Measurements from ENCODE around the gene NBEAL2.
"Not testable (repeated sequence)": the region's sequence is repeated elsewhere in the genome, so short reads cannot be mapped to it uniquely, and the experiment has no call there.

The NBEAL2 gene

GRCh38 chr3:46962990-46963389, 16.5 kb upstream of the NBEAL2 start:
- DNase-seq: no peak

DNA sequence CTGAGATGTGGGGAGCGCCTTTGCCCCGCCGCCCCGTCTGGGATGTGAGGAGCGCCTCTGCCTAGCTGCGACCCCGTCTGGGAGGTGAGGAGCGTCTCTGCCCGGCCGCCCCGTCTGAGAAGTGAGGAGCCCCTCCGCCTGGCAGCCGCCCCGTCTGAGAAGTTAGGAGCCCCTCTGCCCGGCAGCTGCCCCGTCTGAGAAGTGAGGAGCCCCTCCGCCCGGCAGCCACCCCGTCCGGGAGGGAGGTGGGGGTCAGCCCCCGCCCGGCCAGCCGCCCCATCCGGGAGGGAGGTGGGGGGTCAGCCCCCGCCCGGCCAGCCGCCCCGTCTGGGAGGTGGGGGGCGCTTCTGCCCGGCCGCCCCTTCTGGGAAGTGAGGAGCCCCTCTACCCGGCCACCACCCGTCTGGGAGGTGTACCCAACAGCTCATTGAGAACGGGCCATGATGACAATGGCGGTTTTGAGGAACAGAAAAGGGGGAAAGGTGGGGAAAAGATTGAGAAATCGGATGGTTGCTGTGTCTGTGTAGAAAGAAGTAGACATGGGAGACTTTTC, 15.4 kb upstream of the NBEAL2 start:
- DNase-seq: not testable (repeated sequence)

DNA sequence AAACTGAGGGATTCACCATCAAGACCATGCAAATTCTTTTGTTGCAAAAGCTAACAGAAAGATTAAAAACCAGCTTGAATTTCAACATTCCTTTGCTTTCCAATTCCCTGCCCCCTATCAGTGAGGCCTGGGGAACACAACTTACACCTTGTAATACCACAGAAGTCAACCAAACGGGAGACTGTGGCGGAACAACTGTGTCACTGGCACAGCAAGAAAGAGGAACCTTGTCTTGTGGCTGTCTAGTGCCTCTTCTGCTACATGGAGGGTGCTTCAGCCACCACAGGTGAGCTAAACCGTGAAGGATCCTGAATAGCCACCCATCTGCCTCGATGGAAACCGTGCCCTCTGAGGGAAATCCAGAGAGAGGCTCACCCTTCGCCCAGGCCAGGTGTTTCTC, 14.3 kb upstream of the NBEAL2 start:
- DNase-seq: no peak

DNA sequence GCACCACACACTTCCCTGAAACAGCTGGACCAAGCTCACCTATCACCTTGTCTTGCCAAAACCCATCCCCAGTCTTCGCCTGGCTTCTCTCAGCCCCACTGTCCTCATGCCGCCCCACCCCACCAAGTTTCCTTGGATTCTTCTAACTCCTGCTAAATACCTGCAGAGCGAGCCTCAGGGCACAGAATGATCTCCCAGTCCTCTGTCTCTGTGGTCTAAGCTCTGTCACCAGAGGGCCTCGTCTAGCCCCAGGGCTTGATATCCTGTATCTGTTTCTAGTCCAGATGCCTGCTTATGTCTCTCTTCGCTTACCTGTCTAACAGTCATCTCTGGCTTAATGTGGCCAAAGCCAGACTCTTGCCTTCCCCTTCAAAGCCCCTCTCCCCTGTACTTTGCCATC, 12.7 kb upstream of the NBEAL2 start:
- no peak for DNase-seq

- no peak for DNase-seq
These were observed 10.6 kb upstream of the NBEAL2 start for GRCh38 chr3:46968783-46969428.

- no peak for DNase-seq
These were observed 8.9 kb upstream of the NBEAL2 start for GRCh38 chr3:46970391-46971091.

GRCh38 chr3:46971151-46971550, 8.3 kb upstream of the NBEAL2 start:
- DNase-seq: no peak

GRCh38 chr3:46971742-46972141, 7.7 kb upstream of the NBEAL2 start:
- DNase-seq: no peak

- no peak for DNase-seq
These were observed 7.1 kb upstream of the NBEAL2 start for GRCh38 chr3:46972396-46972795.

- DNase-seq: no peak
These were observed 4.9 kb upstream of the NBEAL2 start for GRCh38 chr3:46974421-46975171.

DNA sequence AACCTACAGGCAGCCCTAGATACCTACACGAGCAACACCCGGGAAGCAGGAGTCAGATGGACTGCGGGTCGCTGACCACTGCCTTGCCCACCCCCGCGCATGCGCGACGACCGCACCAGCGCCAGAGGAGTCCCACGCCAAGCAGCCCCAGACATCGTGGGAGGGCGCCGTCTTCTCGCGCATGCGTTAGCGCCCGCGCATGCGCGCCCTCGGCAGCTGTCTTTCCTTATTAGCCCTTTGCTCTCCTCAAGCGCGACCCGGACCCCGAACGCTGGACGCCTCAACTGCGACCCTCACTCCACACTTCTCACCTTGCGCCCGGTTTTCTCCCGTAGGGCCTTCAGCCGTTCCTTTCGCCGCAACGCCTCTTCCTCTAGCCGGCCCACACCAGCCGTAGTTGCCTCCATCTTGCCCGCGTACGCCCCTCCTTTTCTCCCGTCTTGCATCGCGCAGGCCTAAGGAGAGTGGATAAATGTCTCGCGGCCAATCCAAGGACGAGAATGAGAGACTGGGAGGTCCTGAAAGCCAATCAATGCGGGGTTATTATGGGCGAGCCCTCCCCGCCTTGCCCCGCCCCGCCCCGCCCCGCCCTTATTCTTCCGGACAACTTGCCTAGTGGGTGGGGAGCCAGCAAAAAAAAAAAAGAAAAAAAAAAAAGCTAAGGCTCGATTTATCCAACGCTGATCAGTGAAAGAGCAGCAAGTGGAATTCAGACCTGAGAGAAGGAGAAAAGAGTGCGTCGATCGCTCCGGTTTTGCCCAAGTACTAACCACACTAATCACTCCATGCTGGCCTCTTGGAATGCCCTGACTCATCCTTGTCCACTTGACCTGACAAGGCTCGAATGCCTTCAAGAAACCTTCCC, 2.9 kb upstream of the NBEAL2 start, which contains the start of gene CCDC12:
CCDC12 (minus strand) TSS at position 420 of the 865 bp plus-strand sequence; CDS start at position 407, 13 bp downstream.
- peak; percentile 67 for DNase-seq

DNA sequence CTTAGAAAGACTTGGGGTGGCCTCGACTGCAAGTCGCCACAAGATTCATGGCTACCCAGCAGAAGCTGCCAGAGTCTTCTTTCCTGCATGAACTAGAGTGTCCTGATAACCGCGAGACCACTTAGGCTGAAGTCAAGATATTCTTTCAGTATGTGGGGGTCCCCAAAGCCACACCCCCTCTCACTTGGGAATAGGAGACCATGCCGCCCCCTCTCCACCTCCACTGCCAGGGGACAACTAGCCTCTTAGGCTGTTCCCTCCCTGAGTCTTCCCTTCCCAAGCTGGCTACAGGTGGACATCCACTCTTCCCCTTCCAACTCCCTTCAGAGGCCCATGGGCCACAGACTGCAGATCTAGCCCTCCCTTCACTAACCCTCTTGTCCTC, 1.7 kb upstream of the NBEAL2 start:
- no peak for DNase-seq

GRCh38 chr3:46978381-46978780, 1.1 kb upstream of the NBEAL2 start:
- DNase-seq: no peak

GRCh38 chr3:46979958-46980497, 562 bp downstream of the NBEAL2 start:
- DNase-seq: no peak

DNA sequence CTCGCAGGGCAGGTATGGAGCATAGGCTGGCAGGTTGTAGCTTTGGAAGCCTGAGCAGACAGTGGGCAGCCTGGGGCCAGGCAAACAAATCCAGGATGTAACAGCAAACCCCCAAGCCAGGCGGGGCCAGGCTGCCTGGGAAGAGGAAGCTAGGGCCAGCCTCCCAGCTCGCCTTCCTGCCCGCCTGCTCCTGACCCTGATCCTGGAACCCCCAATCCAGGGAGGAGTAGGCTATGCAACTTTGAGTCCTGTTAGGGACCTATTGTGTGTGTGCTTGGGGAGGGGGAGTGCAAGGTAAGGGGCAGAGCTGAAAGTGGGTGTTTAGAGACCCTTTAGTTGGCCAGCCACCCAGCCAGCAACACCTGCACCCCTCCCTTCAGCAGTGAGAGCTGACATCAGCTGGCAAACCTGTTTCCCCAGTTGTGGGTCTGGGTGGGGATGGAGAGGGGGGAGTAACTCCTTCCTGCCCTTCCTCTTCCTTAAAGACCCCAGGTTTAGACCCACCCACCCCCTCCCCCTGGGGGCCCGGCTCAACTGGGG, 2.5 kb downstream of the NBEAL2 start:
- no peak for DNase-seq

- DNase-seq: no peak
These were observed 3.1 kb downstream of the NBEAL2 start for GRCh38 chr3:46982546-46982945.

GRCh38 chr3:46984591-46985459, 5.4 kb downstream of the NBEAL2 start:
- DNase-seq: no peak

DNA sequence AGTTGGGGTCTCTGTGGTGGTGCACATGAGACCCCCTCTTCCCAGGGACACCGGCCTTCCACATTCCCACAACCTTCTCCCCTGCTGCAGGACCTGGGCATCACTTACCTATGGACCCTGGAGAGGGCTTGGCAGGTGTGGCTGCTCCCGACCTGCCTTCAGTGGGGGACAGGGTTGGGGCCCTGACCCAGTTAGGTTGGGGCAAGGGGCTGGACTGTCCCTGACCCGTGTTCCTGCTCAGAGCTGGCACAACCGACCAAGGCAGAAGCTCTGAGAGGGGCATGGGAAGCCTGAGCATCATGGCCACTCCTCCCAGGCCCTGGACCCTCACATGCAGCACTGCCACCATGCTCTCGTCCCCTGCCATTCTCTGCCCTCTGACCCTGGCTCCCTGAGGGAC, 6.1 kb downstream of the NBEAL2 start:
- no peak for DNase-seq

GRCh38 chr3:46986055-46986730, 6.7 kb downstream of the NBEAL2 start:
- no peak for DNase-seq

DNA sequence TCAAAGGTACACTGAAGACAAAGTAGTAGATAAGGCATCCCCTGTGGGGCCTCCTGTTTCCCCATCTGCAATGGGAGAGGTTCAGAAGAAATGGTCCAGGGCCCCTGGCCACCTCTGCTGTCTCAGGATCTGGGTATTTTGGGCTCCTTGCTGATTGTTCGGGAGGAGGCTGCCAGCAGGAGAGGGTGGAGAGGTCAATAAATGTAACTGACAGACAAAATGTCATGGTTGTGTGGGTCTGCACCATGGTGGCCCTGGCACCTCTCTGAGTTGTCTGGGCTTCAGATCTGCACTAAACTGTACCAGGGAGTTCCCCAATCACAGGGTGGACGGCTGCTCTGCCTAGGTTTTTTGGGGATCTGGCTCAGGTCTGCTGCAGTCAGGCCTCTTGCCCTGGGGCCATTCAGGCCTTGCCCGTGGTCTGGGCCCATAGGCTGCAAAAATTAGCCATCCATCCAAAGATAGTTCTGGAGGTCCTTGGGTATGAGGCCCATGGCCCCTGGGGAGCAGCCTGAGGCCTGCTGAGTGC, 7.4 kb downstream of the NBEAL2 start:
- DNase-seq: no peak
